Smooth muscle cell (in vitro differentiated cells): ENCODE data around the gene TRHDE. TPM values are rescaled to one million over a fixed set of nuclear protein-coding genes. Genes with fewer than 3 reads are reported as not detected.

Experiments
- DNase-seq: peaks from one replicate; lab custom pipeline; 2025; ENCODE audit not compliant: unreplicated experiment; lab: John Stamatoyannopoulos, UW
- H2AFZ ChIP-seq: fragments of 200-600 bp; sonication (generic); 2 replicates; pipeline ENCODE4 v1.6.0; 2016; ENCODE audit warnings: antibody characterized with exemption, low read depth, mild to moderate bottlenecking
- H3F3A ChIP-seq: fragments of 200-600 bp; sonication (generic); 2 replicates; pipeline ENCODE4 v1.6.0; 2017; ENCODE audit warnings: antibody characterized with exemption, low read depth
- H3K27ac ChIP-seq: fragments of 200-600 bp; sonication (generic); 2 replicates; pipeline ENCODE4 v1.5.1; 2016; ENCODE audit warnings: low read depth, mild to moderate bottlenecking
- H3K27me3 ChIP-seq: fragments of 200-600 bp; sonication (generic); 2 replicates; pipeline ENCODE4 v1.6.1; 2016; ENCODE audit warnings: low read depth, mild to moderate bottlenecking
- H3K36me3 ChIP-seq: fragments of 200-600 bp; sonication (generic); 2 replicates; pipeline ENCODE4 v1.5.1; 2016; ENCODE audit warnings: low read depth
- H3K4me1 ChIP-seq: fragments of 200-600 bp; sonication (generic); 2 replicates; pipeline ENCODE4 v1.5.1; 2016; ENCODE audit warnings: low read depth
- H3K4me2 ChIP-seq: fragments of 200-600 bp; sonication (generic); 2 replicates; pipeline ENCODE4 v1.6.0; 2016; ENCODE audit warnings: mild to moderate bottlenecking
- H3K4me3 ChIP-seq: fragments of 200-600 bp; sonication (generic); 2 replicates; pipeline ENCODE4 v1.5.1; 2016; ENCODE audit warnings: mild to moderate bottlenecking
- H3K79me2 ChIP-seq: fragments of 200-600 bp; sonication (generic); 2 replicates; pipeline ENCODE4 v1.6.0; 2016; ENCODE audit warnings: low read depth, mild to moderate bottlenecking
- H3K9ac ChIP-seq: fragments of 200-600 bp; sonication (generic); 2 replicates; pipeline ENCODE4 v1.6.0; 2016; ENCODE audit warnings: low read depth
- H3K9me3 ChIP-seq: fragments of 200-600 bp; sonication (generic); replicated peaks from 2 replicates; pipeline ENCODE4 v1.5.1; 2016; ENCODE audit warnings: low read depth
- H4K20me1 ChIP-seq: fragments of 200-600 bp; sonication (generic); 2 replicates; pipeline ENCODE4 v1.6.0; 2016; ENCODE audit warnings: low read depth
- WGBS: methylation state at CpG from one replicate; pipeline ENCODE4 v1.1.7; 2016; ENCODE audit warnings: low lambda C conversion rate; 5-methylcytosine and 5-hydroxymethylcytosine counted together
- polyA plus RNA-seq: library from polyadenylated mRNA; unstranded; fragments of >200 nt; fragmentation: Nextera tagmentation; extraction: Ambion mirVana; gene quantifications from 2 replicates; pipeline ENCODE4 v1.2.1, GENCODE V29; 2016
- total RNA-seq: library from RNA; depleted of rRNA; stranded (reverse); fragments of >200 nt; gene quantifications from 2 replicates; pipeline ENCODE4 v1.2.3, GENCODE V29; 2014
- TF ChIP-seq, protein P1 (sequence below): fragments of 200-600 bp; sonication (generic); IDR thresholded peaks from 2 replicates; pipeline ENCODE4 v1.5.1; 2017; ENCODE audit warnings: borderline replicate concordance, mild to moderate bottlenecking, antibody characterized with exemption; ENCODE audit not compliant: insufficient read depth, poor library complexity, severe bottlenecking

The TRHDE gene
- total and polyA plus RNA-seq, 2 experiments from 2014 or later = 0.32 to 0.81 TPM

GRCh38 chr12:72368719-72369422, 96.7 kb downstream of the TRHDE start:
- Histone ChIP-seq H3K9me3 (no peaks in the 10 kb centered on the region), H3K27me3 (no peaks in the 10 kb centered on the region), H3K79me2 (no peaks in the 10 kb centered on the region), H3K4me2 (no peak overlapping the region), H2AFZ (no peak overlapping the region), H3K9ac (no peak overlapping the region), H3K4me3 (no peak overlapping the region), H3F3A (no peaks in the 10 kb centered on the region), H3K4me1 (no peaks in the 10 kb centered on the region), H4K20me1 (no peaks in the 10 kb centered on the region), H3K36me3 (no peaks in the 10 kb centered on the region), H3K27ac (no peak overlapping the region)
- 65% methylated on average over 3 of the region's 3 CpGs for WGBS
- DNase-seq = no peak
- TF ChIP-seq, protein P1, sequence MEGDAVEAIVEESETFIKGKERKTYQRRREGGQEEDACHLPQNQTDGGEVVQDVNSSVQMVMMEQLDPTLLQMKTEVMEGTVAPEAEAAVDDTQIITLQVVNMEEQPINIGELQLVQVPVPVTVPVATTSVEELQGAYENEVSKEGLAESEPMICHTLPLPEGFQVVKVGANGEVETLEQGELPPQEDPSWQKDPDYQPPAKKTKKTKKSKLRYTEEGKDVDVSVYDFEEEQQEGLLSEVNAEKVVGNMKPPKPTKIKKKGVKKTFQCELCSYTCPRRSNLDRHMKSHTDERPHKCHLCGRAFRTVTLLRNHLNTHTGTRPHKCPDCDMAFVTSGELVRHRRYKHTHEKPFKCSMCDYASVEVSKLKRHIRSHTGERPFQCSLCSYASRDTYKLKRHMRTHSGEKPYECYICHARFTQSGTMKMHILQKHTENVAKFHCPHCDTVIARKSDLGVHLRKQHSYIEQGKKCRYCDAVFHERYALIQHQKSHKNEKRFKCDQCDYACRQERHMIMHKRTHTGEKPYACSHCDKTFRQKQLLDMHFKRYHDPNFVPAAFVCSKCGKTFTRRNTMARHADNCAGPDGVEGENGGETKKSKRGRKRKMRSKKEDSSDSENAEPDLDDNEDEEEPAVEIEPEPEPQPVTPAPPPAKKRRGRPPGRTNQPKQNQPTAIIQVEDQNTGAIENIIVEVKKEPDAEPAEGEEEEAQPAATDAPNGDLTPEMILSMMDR = no peak

DNA sequence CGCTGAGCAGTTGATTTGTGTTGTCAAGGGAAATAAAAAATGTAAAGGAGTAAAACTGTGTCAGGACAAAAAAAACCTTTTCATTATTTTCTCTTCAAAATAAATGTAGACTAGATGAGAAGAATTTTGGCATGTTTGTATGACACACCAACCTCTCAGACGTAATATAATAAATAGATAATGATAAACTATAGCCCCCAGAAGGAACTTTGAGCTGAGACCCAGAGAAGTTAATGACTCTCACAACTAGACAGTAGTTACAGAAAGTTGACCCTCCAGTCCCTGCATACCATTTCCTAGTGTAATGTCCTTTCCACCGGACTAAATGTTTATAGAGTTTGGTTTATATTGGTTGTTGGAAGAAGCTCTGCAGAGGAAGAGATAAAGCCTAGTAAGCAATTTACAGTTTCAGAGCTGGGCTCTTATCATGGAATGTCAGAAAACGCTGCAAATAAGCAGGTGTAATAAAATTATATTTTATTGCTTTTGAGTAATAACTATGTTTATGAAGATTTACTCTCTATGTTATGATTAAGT, 97.3 kb downstream of the TRHDE start:
- Histone ChIP-seq H3K79me2 (no peaks in the 10 kb centered on the region), H2AFZ (peak overlapping the region; percentile 36), H3K9ac (no peak overlapping the region), H3F3A (no peaks in the 10 kb centered on the region), H3K4me3 (no peak overlapping the region), H3K9me3 (no peaks in the 10 kb centered on the region), H4K20me1 (no peaks in the 10 kb centered on the region), H3K4me2 (no peak overlapping the region), H3K27me3 (no peaks in the 10 kb centered on the region), H3K27ac (no peak overlapping the region), H3K4me1 (no peaks in the 10 kb centered on the region), H3K36me3 (no peaks in the 10 kb centered on the region)
- DNase-seq = no peak
- TF ChIP-seq, protein P1 = no peak
- 37% methylated on average over 4 of the region's 4 CpGs for WGBS

DNA sequence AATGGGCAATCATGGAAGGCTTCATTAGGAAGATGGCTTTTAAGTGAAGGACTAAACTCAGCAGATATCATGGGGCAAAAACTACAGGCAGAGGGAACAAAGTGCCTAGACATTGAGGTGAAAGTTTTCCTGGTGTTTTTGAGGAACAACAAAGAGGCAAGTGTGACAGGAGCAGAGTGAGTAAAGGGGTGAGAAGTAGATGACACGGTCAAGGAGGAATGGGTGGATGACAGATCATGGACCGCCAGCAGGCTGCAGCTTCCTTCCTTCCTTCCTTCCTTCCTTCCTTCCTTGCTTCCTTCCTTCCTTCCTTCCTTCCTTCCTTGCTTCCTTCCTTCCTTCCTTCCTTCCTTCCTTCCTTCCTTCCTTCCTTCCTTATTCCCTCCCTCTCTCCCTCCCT, 108.3 kb downstream of the TRHDE start:
- Histone ChIP-seq H3K9ac (no peak overlapping the region), H3K4me2 (no peak overlapping the region), H3F3A (no peaks in the 10 kb centered on the region), H4K20me1 (no peaks in the 10 kb centered on the region), H3K27ac (no peak overlapping the region), H3K27me3 (no peaks in the 10 kb centered on the region), H3K9me3 (no peaks in the 10 kb centered on the region), H3K79me2 (no peaks in the 10 kb centered on the region), H2AFZ (no peak overlapping the region), H3K4me3 (no peak overlapping the region), H3K36me3 (no peaks in the 10 kb centered on the region), H3K4me1 (no peaks in the 10 kb centered on the region)
- TF ChIP-seq, protein P1 = no peak
- 94% methylated on average over 2 of the region's 2 CpGs for WGBS
- no peak for DNase-seq

DNA sequence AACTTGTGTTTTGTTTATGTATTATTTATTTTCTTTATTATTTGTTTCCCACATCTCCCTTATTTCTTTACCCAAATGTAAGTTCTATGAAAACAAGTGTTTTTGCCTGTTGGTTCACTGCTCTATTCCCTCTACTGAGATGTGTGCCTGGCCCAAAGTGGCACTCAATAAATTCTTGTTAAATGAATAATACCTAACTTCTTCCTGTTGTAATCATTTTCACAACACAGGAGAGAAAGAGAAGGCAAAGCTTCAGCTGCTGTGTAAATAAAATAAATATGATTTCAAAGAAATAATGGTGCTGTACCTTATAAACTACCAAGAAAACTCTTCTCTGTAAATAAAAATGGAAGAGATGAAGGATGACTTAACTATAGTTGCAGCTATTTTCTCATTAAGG, 116.2 kb downstream of the TRHDE start:
- no peaks in the 10 kb centered on the region for H3K36me3 ChIP-seq
- H3K9me3 ChIP-seq = no peaks in the 10 kb centered on the region
- H3K4me2 ChIP-seq = no peak overlapping the region
- no peak overlapping the region for H3K9ac ChIP-seq
- no peak overlapping the region for H2AFZ ChIP-seq
- no peaks in the 10 kb centered on the region for H3F3A ChIP-seq
- no peaks in the 10 kb centered on the region for H4K20me1 ChIP-seq
- H3K27ac ChIP-seq = no peak overlapping the region
- H3K4me1 ChIP-seq = no peaks in the 10 kb centered on the region
- no peak overlapping the region for H3K4me3 ChIP-seq
- no peaks in the 10 kb centered on the region for H3K79me2 ChIP-seq
- DNase-seq = no peak
- TF ChIP-seq, protein P1 = no peak
- no peaks in the 10 kb centered on the region for H3K27me3 ChIP-seq
